IMR-90 (cell line): ENCODE results near the gene BRPF3. TPM values are rescaled to one million over a fixed set of nuclear protein-coding genes. Genes with fewer than 3 reads are reported as not detected.

ENCODE experiments used
- ATAC-seq: fragments of 200-7000 bp; cut with Tn5 transposase; 2 replicates; pipeline ENCODE4 v1.9.1; 2020; ENCODE audit warnings: low read depth, mild to moderate bottlenecking, moderate library complexity
- BruUV-seq: library from RNA; stranded (reverse); fragments of 400-500 nt; replicated peaks from 2 replicates; lab custom pipeline; 2021; lab: Mats Ljungman, UMichigan
- CTCF ChIA-PET: fragments of 300-600 bp; formaldehyde crosslinking; extraction: SDS; loops from one replicate; lab custom pipeline; 2021; ENCODE audit warnings: antibody characterized with exemption; lab: Yijun Ruan, JAX
- POLR2A ChIA-PET: fragments of 300-600 bp; sonication (Branson Sonifier 250); formaldehyde crosslinking; loops from one replicate; lab custom pipeline; 2022; ENCODE audit warnings: antibody characterized with exemption; ENCODE audit not compliant: unreplicated experiment; lab: Charles Lee
- DNase-seq: peaks from one replicate; pipeline ENCODE4 v3.0.0; 2013
- H2AFZ ChIP-seq: replicated peaks from 2 replicates; pipeline ENCODE3; 2013; ENCODE audit warnings: low read length, mild to moderate bottlenecking; ENCODE audit not compliant: poor library complexity
- H2AK5ac ChIP-seq: 2 replicates; pipeline ENCODE4 v1.6.1; 2013; ENCODE audit warnings: low read depth, low read length, inconsistent platforms
- H2AK9ac ChIP-seq: replicated peaks from 2 replicates; pipeline ENCODE3; 2013; ENCODE audit warnings: mild to moderate bottlenecking, low read depth, low read length, moderate library complexity; ENCODE audit not compliant: poor library complexity
- H2BK120ac ChIP-seq: 2 replicates; pipeline ENCODE4 v1.6.1; 2013; ENCODE audit warnings: low read depth, low read length, inconsistent platforms
- H2BK15ac ChIP-seq: 3 replicates; pipeline ENCODE4 v1.6.1; 2013; ENCODE audit warnings: low read depth, low read length, inconsistent platforms
- H2BK20ac ChIP-seq: 2 replicates; pipeline ENCODE4 v1.6.1; 2013; ENCODE audit warnings: low read depth, mild to moderate bottlenecking, inconsistent platforms, low read length, moderate library complexity
- H2BK5ac ChIP-seq: 2 replicates; pipeline ENCODE4 v1.6.1; 2013; ENCODE audit warnings: mild to moderate bottlenecking, low read depth, low read length, inconsistent platforms; ENCODE audit not compliant: poor library complexity, severe bottlenecking
- H3K14ac ChIP-seq: replicated peaks from 2 replicates; pipeline ENCODE4 v1.6.1; 2013; ENCODE audit warnings: low read depth, low read length, inconsistent platforms
- H3K18ac ChIP-seq: 2 replicates; pipeline ENCODE4 v1.6.1; 2013; ENCODE audit warnings: low read depth, low read length, control low read depth
- H3K23ac ChIP-seq: 2 replicates; pipeline ENCODE4 v1.6.1; 2013; ENCODE audit warnings: low read depth, low read length, inconsistent platforms
- H3K27ac ChIP-seq: 2 replicates; pipeline ENCODE4 v1.5.1; 2013; ENCODE audit warnings: mild to moderate bottlenecking, control low read depth, low read length; ENCODE audit not compliant: insufficient read depth
- H3K27me3 ChIP-seq: 2 replicates; pipeline ENCODE4 v1.6.1; 2013; ENCODE audit warnings: low read length; ENCODE audit not compliant: control insufficient read depth, insufficient read depth
- H3K36me3 ChIP-seq: 2 replicates; pipeline ENCODE4 v1.6.1; 2013; ENCODE audit warnings: low read length, mixed read lengths; ENCODE audit not compliant: control insufficient read depth, insufficient read depth
- H3K4ac ChIP-seq: 2 replicates; pipeline ENCODE4 v1.6.1; 2013; ENCODE audit warnings: low read depth, low read length, inconsistent platforms
- H3K4me1 ChIP-seq: 2 replicates; pipeline ENCODE4 v1.6.1; 2013; ENCODE audit warnings: low read length, mixed read lengths; ENCODE audit not compliant: control insufficient read depth, insufficient read depth
- H3K4me2 ChIP-seq: 2 replicates; pipeline ENCODE4 v1.6.1; 2013; ENCODE audit warnings: low read depth, mild to moderate bottlenecking, control low read depth, low read length, moderate library complexity
- H3K4me3 ChIP-seq: 2 replicates; pipeline ENCODE4 v1.5.1; 2013; ENCODE audit warnings: low read depth, mild to moderate bottlenecking, control low read depth, low read length, moderate library complexity; ENCODE audit not compliant: insufficient read depth
- H3K56ac ChIP-seq: 2 replicates; pipeline ENCODE4 v1.6.1; 2013; ENCODE audit warnings: low read length, inconsistent platforms; ENCODE audit not compliant: insufficient read depth; ENCODE audit errors: extremely low read depth
- H3K79me1 ChIP-seq, 2 experiments: 2 replicates each; pipeline ENCODE4 v1.6.1; 2013; ENCODE audit warnings: low read length in 2 of 2, inconsistent platforms in 1 of 2, low read depth in 1 of 2
- H3K9ac ChIP-seq: 2 replicates; pipeline ENCODE4 v1.6.1; 2013; ENCODE audit warnings: low read depth, low read length, control low read depth
- H3K9me1 ChIP-seq: 2 replicates; pipeline ENCODE4 v1.6.1; 2013; ENCODE audit warnings: low read length, inconsistent platforms; ENCODE audit not compliant: insufficient read depth
- H3K9me3 ChIP-seq: 2 replicates; pipeline ENCODE4 v1.6.1; 2013; ENCODE audit warnings: low read length; ENCODE audit not compliant: control insufficient read depth, insufficient read depth
- H4K20me1 ChIP-seq: 2 replicates; pipeline ENCODE4 v1.6.1; 2013; ENCODE audit warnings: low read length, inconsistent platforms; ENCODE audit not compliant: insufficient read depth
- H4K5ac ChIP-seq: 2 replicates; pipeline ENCODE4 v1.6.1; 2013; ENCODE audit warnings: mild to moderate bottlenecking, low read depth, low read length, control low read depth
- H4K8ac ChIP-seq, 2 experiments: 2 replicates each; pipeline ENCODE4 v1.6.1; 2013; ENCODE audit warnings: low read depth in 2 of 2, low read length in 2 of 2, control low read depth in 1 of 2, inconsistent platforms in 1 of 2
- H4K91ac ChIP-seq: 2 replicates; pipeline ENCODE4 v1.6.1; 2013; ENCODE audit warnings: low read depth, low read length, inconsistent platforms; ENCODE audit not compliant: insufficient read depth
- BHLHE40 ChIP-seq: fragments of 150-350 bp; IDR thresholded peaks from 2 replicates; pipeline ENCODE4 v1.6.1; 2016; ENCODE audit warnings: mild to moderate bottlenecking, low read depth, low read length
- CEBPB ChIP-seq: IDR thresholded peaks from 2 replicates; pipeline ENCODE4 v1.6.1; 2012; ENCODE audit warnings: low read depth, low read length, improper control_type of control experiment
- CHD1 ChIP-seq: IDR thresholded peaks from 2 replicates; pipeline ENCODE4 v1.6.1; 2012; ENCODE audit warnings: low read depth, low read length, improper control_type of control experiment
- FOS ChIP-seq: fragments of 150-350 bp; IDR thresholded peaks from 2 replicates; pipeline ENCODE4 v1.6.1; 2016; ENCODE audit warnings: low read depth, low read length
- NFE2L2 ChIP-seq: fragments of 150-350 bp; IDR thresholded peaks from 2 replicates; pipeline ENCODE4 v1.6.1; 2016; ENCODE audit warnings: low read depth, mild to moderate bottlenecking, low read length
- POLR2A ChIP-seq: IDR thresholded peaks from 2 replicates; pipeline ENCODE4 v1.6.1; 2012; ENCODE audit warnings: mild to moderate bottlenecking, low read depth, low read length
- RAD21 ChIP-seq: IDR thresholded peaks from 2 replicates; pipeline ENCODE4 v1.6.1; 2012; ENCODE audit warnings: low read length, improper control_type of control experiment
- RCOR1 ChIP-seq: IDR thresholded peaks from 2 replicates; pipeline ENCODE4 v1.6.1; 2012; ENCODE audit warnings: mild to moderate bottlenecking, low read length, improper control_type of control experiment; ENCODE audit not compliant: insufficient replicate concordance
- RFX5 ChIP-seq: IDR thresholded peaks from 2 replicates; pipeline ENCODE4 v1.8.0; 2012; ENCODE audit warnings: low read depth, mild to moderate bottlenecking, low read length, moderate library complexity
- SMC3 ChIP-seq: fragments of 150-350 bp; IDR thresholded peaks from 2 replicates; pipeline ENCODE4 v1.6.1; 2016; ENCODE audit warnings: low read depth, mild to moderate bottlenecking, antibody characterized with exemption, low read length, moderate library complexity
- whole genome bisulfite sequencing, 2 experiments: methylation state at CpG; one replicate each; pipeline versions ENCODE4 v1.1.5 to v1.1.7; 2013; ENCODE audit warnings: missing lambda C conversion rate in 2 of 2; ENCODE audit not compliant: insufficient read length in 1 of 2; ENCODE audit errors: extremely low coverage in 2 of 2; 5-methylcytosine and 5-hydroxymethylcytosine counted together
- dilution Hi-C: fragments of 300-500 bp; cut with HindIII; formaldehyde crosslinking; loops from one replicate; pipeline ENCODE4 v1.14.3; 2018; ENCODE audit warnings: low sequenced_read_pairs; ENCODE audit not compliant: unreplicated experiment
- in situ Hi-C: fragments of 300-500 bp; cut with MboI; formaldehyde crosslinking; loops from 3 replicates; pipeline ENCODE4 v1.14.3; 2019; ENCODE audit warnings: low sequenced_read_pairs, inconsistent platforms, mixed read lengths
- intact Hi-C: fragments of 100-400 bp; cut with micrococcal nuclease; formaldehyde crosslinking; loops from 2 replicates; pipeline ENCODE4 v1.10.0; 2022
- polyA plus RNA-seq, 3 experiments: library from polyadenylated mRNA; depleted of rRNA; stranded (reverse); fragments of >200 nt; gene quantifications; 2 replicates each; pipeline ENCODE4 v1.2.3, GENCODE V29; 2012; ENCODE audit warnings: low replicate concordance in 1 of 3
- total RNA-seq: library from RNA; depleted of rRNA; stranded (reverse); fragments of >200 nt; gene quantifications from 2 replicates; pipeline ENCODE4 v1.2.3, GENCODE V29; 2012
- TF ChIP-seq, protein P1 (sequence below): fragments of 150-350 bp; IDR thresholded peaks from 2 replicates; pipeline ENCODE4 v1.6.1; 2016; ENCODE audit warnings: low read depth, mild to moderate bottlenecking, low read length, moderate library complexity, borderline replicate concordance
- TF ChIP-seq, protein P2 (sequence below): conservative IDR thresholded peaks from 2 replicates; pipeline ENCODE4 v1.5.1; 2012; ENCODE audit warnings: mild to moderate bottlenecking, low read depth, low read length, improper control_type of control experiment

BRPF3 gene
- total and polyA plus RNA-seq, 2 of the 4 experiments (the other 2 are of a cell fraction), result 10.2 to 17.2 TPM

GRCh38 chr6:36267731-36268477 lies 71.4 kb downstream of the BRPF3 start:
- no peak overlapping the region for H3K23ac ChIP-seq
- H3K4me1 ChIP-seq, result no peaks in the 10 kb centered on the region
- ATAC-seq, result no peak
- no peak overlapping the region for H4K8ac ChIP-seq
- H2BK5ac ChIP-seq, result no peak overlapping the region
- H3K18ac ChIP-seq, result no peak overlapping the region
- H3K14ac ChIP-seq, result no peak overlapping the region
- H2AK9ac ChIP-seq, result no peak overlapping the region
- no peak overlapping the region for H2BK120ac ChIP-seq
- H3K56ac ChIP-seq, result no peak overlapping the region
- H4K5ac ChIP-seq, result no peak overlapping the region
- TF ChIP-seq SMC3 (no peak), RAD21 (no peak), POLR2A (no peak), CEBPB (no peak), RCOR1 (no peak), NFE2L2 (no peak), FOS (no peak), CHD1 (no peak), BHLHE40 (no peak), RFX5 (no peak)
- TF ChIP-seq, protein P1, sequence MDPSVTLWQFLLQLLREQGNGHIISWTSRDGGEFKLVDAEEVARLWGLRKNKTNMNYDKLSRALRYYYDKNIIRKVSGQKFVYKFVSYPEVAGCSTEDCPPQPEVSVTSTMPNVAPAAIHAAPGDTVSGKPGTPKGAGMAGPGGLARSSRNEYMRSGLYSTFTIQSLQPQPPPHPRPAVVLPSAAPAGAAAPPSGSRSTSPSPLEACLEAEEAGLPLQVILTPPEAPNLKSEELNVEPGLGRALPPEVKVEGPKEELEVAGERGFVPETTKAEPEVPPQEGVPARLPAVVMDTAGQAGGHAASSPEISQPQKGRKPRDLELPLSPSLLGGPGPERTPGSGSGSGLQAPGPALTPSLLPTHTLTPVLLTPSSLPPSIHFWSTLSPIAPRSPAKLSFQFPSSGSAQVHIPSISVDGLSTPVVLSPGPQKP, result no peak
- TF ChIP-seq, protein P2, sequence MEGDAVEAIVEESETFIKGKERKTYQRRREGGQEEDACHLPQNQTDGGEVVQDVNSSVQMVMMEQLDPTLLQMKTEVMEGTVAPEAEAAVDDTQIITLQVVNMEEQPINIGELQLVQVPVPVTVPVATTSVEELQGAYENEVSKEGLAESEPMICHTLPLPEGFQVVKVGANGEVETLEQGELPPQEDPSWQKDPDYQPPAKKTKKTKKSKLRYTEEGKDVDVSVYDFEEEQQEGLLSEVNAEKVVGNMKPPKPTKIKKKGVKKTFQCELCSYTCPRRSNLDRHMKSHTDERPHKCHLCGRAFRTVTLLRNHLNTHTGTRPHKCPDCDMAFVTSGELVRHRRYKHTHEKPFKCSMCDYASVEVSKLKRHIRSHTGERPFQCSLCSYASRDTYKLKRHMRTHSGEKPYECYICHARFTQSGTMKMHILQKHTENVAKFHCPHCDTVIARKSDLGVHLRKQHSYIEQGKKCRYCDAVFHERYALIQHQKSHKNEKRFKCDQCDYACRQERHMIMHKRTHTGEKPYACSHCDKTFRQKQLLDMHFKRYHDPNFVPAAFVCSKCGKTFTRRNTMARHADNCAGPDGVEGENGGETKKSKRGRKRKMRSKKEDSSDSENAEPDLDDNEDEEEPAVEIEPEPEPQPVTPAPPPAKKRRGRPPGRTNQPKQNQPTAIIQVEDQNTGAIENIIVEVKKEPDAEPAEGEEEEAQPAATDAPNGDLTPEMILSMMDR, result no peak
- dilution Hi-C loops (no loop called here), in situ Hi-C loops (no loop called here), intact Hi-C loops (no loop called here)
- H3K27me3 ChIP-seq, result peaks cover 49% of the 10 kb centered on the region
- ChIA-PET POLR2A (no interaction called here), CTCF (no interaction called here)
- BruUV-seq, result no TSS peak
- no peaks in the 10 kb centered on the region for H3K79me1 ChIP-seq
- no peak overlapping the region for H3K27ac ChIP-seq
- peaks cover 12% of the 10 kb centered on the region for H3K9me3 ChIP-seq
- no peak overlapping the region for H2BK20ac ChIP-seq
- no peak overlapping the region for H3K9ac ChIP-seq
- H3K4me3 ChIP-seq, result no peak overlapping the region
- no peak overlapping the region for H2BK15ac ChIP-seq
- H2AK5ac ChIP-seq, result no peak overlapping the region
- no peak overlapping the region for H3K4me2 ChIP-seq
- H2AFZ ChIP-seq, result peak overlapping the region; percentile 61
- no peak for DNase-seq
- H3K4ac ChIP-seq, result no peak overlapping the region
- H3K9me1 ChIP-seq, result no peaks in the 10 kb centered on the region; the same call in 1 of the 2 replicates
- H4K20me1 ChIP-seq, result no peaks in the 10 kb centered on the region
- no peaks in the 10 kb centered on the region for H3K36me3 ChIP-seq
- H4K91ac ChIP-seq, result no peak overlapping the region
- WGBS, 2 experiments, result 81% methylated on average over 4 of the region's 4 CpGs; no CpG with 5 or more reads in 1 of the 2 experiments
